GM12873 (cell line): ENCODE data around the gene GATA3.

Source experiments
- TF ChIP-seq, protein P1 (sequence below): IDR thresholded peaks from 2 replicates; pipeline ENCODE4 v1.5.1; 2012; ENCODE audit warnings: low read depth, mild to moderate bottlenecking, moderate library complexity, low read length, control low read depth; ENCODE audit not compliant: insufficient read depth; ENCODE audit errors: missing control alignments

Gene GATA3

DNA sequence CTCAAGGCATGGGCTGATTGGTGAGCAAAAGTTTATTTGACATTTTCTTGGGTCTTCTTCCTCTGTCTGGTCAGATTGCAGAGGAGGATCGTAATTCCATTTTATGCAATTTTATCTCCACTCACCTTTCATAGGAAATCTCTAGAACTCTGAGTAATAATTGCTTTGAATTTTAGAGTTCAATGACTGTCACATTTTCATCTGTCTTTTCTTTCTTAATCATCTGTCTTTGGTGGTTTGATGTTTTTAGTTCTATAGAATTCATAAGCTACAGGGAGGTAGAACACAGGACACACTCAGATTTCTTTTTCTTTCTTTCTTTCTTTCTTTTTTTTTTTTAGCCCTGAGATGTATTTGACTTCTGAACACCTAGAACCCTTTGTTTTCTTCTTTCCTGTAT lies 11.6 kb downstream of the GATA3 start:
- TF ChIP-seq, protein P1, sequence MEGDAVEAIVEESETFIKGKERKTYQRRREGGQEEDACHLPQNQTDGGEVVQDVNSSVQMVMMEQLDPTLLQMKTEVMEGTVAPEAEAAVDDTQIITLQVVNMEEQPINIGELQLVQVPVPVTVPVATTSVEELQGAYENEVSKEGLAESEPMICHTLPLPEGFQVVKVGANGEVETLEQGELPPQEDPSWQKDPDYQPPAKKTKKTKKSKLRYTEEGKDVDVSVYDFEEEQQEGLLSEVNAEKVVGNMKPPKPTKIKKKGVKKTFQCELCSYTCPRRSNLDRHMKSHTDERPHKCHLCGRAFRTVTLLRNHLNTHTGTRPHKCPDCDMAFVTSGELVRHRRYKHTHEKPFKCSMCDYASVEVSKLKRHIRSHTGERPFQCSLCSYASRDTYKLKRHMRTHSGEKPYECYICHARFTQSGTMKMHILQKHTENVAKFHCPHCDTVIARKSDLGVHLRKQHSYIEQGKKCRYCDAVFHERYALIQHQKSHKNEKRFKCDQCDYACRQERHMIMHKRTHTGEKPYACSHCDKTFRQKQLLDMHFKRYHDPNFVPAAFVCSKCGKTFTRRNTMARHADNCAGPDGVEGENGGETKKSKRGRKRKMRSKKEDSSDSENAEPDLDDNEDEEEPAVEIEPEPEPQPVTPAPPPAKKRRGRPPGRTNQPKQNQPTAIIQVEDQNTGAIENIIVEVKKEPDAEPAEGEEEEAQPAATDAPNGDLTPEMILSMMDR = no peak

DNA sequence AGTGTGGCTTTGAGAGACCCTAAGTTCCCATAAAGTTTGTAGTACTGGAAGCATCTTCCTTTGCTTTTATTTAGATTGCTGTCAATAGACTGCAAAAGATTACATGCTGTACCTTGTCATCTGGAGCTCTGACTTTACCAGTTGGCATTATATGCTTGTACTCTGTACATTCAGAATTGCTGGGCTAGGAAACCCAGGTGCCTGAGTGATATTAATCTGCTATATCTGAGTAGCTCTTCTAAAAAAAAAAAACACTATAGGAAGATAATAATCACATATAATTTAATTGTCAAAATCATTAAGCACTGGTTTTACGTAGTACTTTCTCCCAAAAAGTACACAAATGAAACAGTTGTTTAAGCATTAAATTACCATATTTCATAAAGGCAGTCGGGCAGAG lies 12.3 kb downstream of the GATA3 start:
- TF ChIP-seq, protein P1 = no peak

DNA sequence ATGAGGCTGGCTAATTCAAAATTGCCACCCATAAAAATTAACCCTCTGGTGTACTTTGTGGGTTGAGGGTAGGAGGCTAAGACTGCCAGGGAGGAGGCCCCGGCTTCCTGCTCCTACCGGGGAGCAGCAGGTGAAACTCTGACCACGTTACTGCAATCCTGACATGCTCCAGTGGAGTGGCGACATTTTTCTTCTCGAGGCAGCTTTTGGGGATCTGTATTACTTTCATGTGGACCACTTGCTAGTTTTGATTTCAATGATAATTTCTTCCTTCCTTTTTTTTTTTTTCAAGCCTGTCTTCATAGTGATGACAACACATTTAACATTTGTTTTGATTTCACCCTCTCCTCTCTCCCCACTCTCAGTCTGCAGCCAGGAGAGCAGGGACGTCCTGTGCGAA lies 14.6 kb downstream of the GATA3 start:
- TF ChIP-seq, protein P1 = no peak

DNA sequence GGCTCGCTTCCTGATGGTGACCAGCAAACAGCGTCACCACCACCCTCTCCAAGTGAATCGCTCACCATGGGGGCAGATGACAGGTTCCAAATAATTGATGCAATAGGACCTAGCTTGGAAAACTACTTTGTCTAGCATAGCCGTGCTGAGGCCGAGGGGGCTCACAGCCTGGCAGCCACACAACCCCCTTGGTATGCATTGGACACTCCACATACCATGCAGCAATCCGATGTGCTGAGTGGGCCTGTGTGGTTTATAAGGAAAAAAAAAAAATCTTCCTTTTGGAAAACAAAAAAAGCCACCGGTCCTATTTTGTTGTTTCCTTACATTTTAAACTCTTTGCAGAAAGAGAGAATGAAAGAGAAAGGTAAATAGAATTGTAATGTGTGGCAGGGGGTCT lies 15.1 kb downstream of the GATA3 start:
- TF ChIP-seq, protein P1 = no peak

DNA sequence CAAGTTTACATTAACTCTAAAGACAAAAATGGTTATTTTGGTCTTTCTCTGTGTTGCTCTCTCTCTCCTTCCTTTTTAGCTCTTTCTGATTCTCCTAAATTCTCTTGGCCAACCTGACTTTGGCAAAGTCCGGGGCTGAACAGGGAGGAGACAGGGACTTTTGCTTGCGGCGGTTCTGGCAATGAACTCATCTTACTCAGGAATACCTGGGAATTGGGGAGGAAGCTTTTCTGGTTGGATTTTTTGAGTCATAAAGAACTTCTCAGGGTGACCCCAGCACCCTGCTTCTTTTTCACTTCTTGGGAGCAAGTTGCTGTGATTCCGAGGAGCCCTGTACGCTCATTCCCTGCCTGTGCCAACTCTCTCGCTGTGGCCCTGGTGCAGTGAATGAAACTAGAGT lies 16.0 kb downstream of the GATA3 start:
- TF ChIP-seq, protein P1 = no peak

DNA sequence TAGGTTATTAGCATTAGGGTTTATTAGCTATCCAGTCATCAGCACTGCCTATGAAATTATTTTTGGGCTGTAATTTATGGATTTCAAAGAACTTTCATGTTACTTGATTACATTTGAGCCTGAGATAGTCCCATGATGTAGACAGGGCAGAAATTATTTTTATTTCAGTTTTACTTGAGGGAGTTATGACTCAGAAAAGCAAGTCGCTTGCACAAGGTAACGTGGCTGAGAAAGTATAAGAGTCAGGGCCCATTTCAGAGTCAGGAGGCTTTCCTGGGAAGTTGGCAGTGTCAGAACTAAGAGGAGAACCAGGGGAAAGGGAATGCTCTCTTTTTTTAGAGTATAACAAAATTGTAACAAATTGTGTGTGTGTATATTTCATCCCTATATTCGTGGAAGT lies 16.5 kb downstream of the GATA3 start:
- TF ChIP-seq, protein P1 = no peak

DNA sequence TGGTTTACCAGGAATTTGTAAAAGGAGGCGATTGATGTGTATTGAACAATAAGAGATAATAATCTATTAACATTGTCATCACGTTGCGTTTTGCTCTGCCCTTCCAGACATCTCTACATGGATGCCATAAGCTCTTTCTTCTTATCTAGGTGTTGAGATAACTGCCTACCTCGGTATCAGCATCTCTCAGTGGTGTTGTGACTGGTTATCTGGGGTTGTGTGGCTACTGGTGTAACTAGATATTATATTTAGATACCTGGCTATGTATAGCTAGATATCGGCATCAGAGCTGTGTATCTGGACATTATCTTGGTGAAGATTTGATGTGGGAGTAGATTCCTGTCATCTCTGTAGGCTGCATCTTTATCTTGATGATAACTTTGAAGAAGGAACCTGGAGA lies 17.2 kb downstream of the GATA3 start:
- TF ChIP-seq, protein P1 = no peak
